Ovary (tissue), 3 donors: ENCODE measurements around the gene OR11H7.

Experiments used
- CTCF ChIP-seq, 3 donors: fragments of 450-650 bp in 2 of 3; fragments of 200-600 bp in 1 of 3; IDR thresholded peaks; one replicate each; pipeline versions ENCODE4 v1.5.1 to v1.8.0; 2016 to 2022; ENCODE audit warnings: antibody characterized with exemption in 3 of 3, mild to moderate bottlenecking in 1 of 3
- POLR2A ChIP-seq: fragments of 450-650 bp; IDR thresholded peaks from one replicate; pipeline ENCODE4 v1.6.1; 2017; ENCODE audit warnings: antibody characterized with exemption, mild to moderate bottlenecking, moderate library complexity
- donor health status: DM: no; HTN: no; CAD: no.

GRCh38 chr14:20197459-20197858, 31.3 kb upstream of the OR11H7 start:
- TF ChIP-seq POLR2A = no peak
- TF ChIP-seq CTCF (IDR thresholded peaks at IDR 0.05) = no peak
